Stimulated activated CD4-positive, alpha-beta T cell treated with anti-CD3 and anti-CD28 coated beads, Interleukin-2, amount 100 ng/mL, for 48 hours (primary cell): ENCODE data around the gene CPA4.

Experiments used
- DNase-seq, 2 donors: peaks; one replicate each; pipeline ENCODE4 v3.0.0-alpha.2; 2020

Gene CPA4

DNA sequence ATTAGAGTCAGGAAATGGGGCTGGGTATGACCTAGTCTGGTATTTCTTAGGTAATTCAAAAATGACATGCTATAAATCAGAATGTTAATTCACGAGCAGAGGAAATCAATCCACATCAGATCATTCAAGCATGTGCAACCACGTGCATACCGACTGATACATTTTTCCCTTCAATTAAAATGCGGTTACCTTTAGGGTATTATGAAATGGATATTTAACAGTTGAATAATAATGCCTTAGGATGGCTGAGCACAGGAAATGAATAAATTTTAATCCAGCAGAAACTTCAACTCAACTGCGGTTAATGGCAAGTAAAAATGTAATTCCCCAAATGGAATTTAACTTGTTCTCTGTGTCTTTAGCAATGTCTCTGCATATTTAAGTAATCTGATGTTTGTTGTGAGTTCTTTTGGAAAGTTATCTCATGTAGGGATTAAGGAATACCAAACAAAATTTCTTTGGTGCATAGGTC, 17.1 kb upstream of the CPA4 start:
- DNase-seq: no peak

GRCh38 chr7:130276796-130277762, 15.9 kb upstream of the CPA4 start:
- DNase-seq: peak; percentile 35 to 40

DNA sequence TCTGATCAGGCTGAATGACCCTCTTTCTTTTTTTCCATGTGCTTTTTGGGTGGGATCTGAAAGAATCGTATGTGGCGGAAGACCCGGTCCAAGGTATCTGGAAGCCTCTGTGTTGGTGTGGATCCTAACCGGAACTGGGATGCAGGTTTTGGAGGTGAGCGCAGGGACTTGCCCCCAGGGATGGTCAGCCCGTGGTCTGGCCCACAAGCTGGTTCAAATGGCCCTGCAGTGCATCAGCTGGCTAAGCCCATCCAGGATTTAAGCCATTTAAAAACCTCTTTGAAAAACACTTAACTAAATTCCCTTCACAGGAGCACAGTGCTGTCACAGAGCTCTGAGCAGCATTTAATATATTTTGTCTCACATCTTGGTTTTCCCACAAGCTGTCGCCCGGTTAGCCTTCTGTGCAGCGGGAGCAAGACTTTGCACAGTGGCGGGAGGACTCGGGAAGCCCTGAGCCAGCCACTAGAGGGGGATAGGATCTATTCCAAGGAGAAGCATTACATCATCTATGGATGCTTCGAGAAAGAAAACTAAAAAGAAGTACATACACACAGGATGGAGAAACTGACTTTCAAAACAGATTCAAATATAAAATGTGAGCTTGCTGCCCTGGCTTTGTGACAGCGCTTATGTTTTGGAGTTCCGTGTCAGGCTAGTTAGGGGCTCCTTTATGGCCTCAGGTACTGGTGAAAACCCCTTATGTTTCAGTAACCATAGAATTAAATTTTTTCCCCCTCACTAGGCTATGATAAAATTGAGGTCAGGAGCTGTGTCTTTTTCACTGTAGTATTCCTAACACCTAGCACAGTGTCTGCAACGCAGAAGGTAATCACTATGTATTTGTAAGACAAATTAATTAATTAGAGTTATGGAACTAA, 15.0 kb upstream of the CPA4 start:
- no peak for DNase-seq

DNA sequence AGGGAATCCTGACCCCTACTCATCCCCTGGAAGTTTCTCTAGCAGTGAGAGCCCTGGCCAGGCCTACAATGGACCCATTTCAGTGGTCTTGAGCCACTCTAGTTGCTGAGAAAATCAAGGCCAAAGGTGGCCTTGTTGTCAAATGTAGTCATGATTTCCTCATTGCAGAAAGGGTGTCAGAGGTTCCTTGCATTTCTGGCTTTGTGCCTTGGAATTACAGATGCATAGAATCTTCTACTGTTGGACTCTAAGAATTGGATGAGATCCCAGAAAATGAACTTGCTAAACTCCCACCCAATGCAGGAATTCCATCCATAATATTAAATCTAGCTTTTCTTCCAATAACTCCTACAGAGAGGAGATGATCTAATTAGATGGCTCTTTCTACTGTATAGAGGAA, 14.1 kb upstream of the CPA4 start:
- DNase-seq: no peak

DNA sequence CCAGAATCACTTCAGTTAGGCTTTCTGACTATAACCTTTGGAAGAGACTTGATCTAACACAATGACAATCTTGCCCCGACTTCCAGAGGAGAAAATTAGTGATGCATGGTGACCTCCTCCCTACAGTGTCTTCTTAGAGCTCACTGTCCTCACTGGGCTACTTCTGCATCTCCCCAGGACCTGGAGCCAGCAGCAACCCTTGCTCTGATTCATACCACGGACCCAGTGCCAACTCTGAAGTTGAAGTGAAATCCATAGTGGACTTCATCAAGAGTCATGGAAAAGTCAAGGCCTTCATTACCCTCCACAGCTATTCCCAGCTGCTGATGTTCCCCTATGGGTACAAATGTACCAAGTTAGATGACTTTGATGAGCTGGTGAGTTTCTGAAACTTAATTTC, 13.7 kb upstream of the CPA4 start:
- no peak for DNase-seq

- no peak for DNase-seq
Observed at GRCh38 chr7:130279906-130280305, 13.1 kb upstream of the CPA4 start.

GRCh38 chr7:130281260-130281659, 11.7 kb upstream of the CPA4 start:
- DNase-seq: no peak

DNA sequence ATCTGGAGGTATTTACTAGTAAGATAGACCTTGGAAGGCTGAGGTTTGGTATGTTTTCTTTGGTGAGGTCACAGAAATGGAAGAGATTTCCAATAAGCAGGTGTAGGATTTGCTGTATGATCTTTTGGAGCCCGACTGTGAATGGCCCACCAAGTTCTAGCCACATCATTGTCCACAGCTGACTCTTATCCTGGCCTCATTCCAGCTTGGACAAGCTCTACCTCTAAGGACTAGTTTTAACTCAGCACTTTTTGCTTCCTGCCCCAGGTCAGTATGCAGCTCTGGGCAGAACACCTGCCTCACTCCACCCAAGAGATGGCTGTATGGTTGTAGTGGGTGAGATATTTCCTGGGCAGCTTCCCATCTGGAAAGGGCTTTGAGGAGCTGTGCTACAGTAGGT, 6.1 kb upstream of the CPA4 start:
- DNase-seq: no peak

DNA sequence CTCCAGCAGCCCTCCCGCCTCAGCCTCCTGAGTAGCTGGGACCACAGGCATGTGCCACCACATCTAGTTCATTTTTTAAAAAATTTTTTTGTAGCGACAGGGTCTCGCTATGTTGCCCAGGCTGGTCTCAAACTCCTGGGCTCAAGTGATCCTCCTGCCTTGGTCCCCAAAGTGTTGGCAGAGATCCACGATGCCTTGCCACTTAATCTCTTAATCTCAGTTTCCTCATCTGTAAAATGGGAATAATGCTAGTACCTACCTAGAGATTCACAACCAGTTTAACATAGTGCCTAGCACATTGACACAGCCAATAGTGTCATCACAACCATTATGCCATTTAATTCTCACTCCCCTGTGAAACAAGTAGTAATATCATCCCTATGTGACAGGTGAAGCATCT, 4.8 kb upstream of the CPA4 start:
- no peak for DNase-seq

DNA sequence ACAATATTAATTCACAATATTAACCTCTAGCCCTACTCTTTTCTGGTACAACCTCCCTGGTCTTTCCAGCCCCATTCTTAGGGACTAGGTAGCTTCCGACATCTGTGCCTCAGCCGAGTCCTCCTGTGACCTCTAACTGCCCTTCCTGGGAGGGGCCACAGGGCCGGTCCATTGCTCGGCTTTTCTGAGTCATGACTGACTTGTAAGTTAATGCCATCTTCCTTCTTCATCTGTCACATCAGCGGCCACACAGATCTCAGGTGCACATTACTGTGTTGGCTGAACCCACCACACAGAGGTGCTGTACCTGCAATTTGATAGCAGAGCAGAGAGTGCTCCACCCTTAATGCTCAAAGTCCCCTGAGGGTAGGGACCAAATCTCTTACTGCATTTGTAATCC, 4.1 kb upstream of the CPA4 start:
- DNase-seq: no peak

DNA sequence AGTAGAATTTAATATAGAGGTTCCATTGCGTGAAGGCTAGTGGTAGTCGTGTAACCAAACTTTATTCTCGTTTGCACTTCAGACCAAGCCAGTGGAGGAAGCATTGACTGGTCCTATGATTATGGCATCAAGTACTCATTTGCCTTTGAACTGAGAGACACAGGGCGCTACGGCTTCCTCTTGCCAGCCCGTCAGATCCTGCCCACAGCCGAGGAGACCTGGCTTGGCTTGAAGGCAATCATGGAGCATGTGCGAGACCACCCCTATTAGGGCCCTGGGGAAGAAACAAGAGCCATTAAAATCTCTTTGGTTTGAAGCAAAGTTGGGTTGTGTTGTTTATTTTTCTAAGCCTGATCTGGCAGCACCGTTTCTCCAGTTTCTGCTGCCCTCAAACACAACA, 3.5 kb upstream of the CPA4 start:
- DNase-seq: no peak

GRCh38 chr7:130290745-130291144, 2.2 kb upstream of the CPA4 start:
- no peak for DNase-seq

DNA sequence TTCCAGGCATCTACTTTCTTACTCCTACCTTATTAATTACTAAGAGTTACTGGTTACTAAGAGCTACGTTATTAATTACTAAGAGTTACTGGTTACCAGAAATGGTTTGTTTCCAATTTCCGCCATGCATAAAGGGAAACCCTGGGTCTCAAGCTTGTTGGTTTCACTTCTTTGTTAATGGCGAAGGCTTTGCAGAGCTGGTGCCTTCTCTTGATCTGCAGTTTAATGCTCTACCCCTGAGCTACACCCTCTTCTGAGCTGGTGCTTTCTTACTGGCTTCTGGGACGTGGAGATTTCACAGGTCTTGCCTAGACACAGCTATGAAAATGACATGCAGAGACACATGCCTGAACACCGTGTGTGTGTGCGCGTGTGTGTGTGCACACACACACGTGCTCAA, 560 bp downstream of the CPA4 start:
- DNase-seq: no peak

GRCh38 chr7:130294314-130294713, 1.4 kb downstream of the CPA4 start:
- no peak for DNase-seq

- no peak for DNase-seq
Observed at GRCh38 chr7:130296221-130296951, 3.4 kb downstream of the CPA4 start.

- no peak for DNase-seq
Observed at GRCh38 chr7:130297628-130298543, 4.9 kb downstream of the CPA4 start.

DNA sequence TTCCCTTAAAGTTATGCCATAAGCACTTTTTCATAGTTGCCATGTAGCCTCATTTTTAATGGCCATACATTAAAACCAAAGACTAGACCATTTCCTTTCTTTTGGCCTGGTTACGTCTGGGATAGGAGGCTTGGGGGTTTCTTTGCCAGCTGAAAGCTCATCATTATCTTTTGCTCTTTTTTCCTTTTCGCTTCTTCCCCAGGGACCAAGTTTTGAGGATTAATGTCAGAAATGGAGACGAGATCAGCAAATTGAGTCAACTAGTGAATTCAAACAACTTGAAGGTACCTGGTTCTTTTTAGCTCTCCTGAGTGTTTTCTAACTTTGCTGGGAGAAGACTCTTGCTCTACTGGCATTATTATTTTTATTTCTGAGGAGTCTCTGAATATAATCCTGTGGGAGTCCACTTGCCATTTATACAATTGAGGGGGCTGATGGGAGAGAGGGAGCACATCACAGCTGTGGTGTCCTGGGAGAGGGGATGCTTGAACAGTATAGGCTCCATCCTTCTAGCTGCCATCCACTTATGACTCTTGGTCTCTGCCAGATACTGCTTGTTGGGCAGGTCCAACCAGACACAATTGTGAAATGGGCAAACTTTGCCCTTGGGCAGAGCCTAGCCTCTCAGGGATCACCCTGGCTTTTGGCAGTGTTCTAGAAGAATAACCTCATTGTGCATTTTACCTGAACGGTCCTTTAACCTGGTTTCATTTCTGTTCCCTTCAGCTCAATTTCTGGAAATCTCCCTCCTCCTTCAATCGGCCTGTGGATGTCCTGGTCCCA, 5.8 kb downstream of the CPA4 start:
- DNase-seq: no peak

- no peak for DNase-seq
Observed at GRCh38 chr7:130299866-130300265, 6.9 kb downstream of the CPA4 start.

DNA sequence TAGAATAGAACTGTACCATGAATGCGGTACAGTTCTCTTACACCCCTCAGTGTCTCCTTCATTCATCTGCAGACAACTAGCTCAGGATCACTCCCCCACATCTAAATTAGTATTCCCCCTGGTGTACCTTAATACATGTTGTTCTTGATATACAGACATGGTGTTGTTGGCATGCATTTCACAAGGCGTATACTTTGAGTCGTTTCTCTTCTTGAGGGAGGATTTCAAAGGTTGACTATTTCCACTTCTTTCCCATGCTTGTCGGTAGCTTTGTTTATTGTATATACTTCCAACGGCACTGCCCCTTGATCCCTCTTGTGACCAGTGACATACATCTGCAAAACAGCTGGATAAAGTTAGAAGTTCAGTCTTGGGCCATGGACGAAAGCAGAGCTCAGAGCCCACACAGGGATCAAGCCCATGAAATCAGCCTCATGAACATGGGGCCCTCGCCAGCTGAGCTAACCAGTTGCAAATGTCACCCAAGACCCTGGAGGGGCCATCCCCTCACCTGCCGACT, 8.6 kb downstream of the CPA4 start:
- DNase-seq: no peak

- DNase-seq: no peak
Observed at GRCh38 chr7:130302649-130303048, 9.7 kb downstream of the CPA4 start.

DNA sequence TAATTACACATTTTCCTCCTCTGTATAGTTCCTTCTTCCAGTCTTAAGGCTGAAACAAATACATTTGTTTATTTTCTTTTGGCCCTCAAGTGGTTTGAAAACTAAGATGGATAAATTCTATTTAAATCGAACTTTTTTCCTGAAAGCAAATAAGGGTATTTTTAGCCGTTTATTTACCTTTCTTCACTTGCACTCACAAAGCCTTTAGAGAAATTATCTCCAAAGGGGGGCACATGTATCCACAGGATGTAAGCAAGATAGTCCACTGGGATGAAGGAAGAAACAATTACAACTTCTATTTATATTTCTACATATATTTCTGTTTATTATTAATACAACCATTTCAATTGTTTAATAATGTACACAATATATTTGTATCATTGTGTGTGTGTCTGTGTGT, 10.2 kb downstream of the CPA4 start:
- DNase-seq: no peak
